ENCODE results near the gene RAD9A. TPM values are rescaled to one million over a fixed set of nuclear protein-coding genes. Genes with fewer than 3 reads are reported as not detected.

The RAD9A gene
- total RNA-seq, 2 experiments from 2014 or later = 29.7 to 30.6 TPM

GRCh38 chr11:67397986-67398660 lies 6.3 kb downstream of the RAD9A start:
- Mint-ChIP-seq H3K9me3 (no peaks in the 10 kb centered on the region), H3K27me3 (no peaks in the 10 kb centered on the region), H3K4me3 (no peak overlapping the region), H3K27ac (peak overlapping the region; percentile 66), H3K4me1 (ENCODE audit: low read depth) (peaks cover 44% of the 10 kb centered on the region), H3K36me3 (ENCODE audit: low read depth) (peaks cover 42% of the 10 kb centered on the region)
- DNase-seq (no peak), ATAC-seq (no peak)
- intact Hi-C loops (cut with micrococcal nuclease) = no loop called here
- CTCF ChIA-PET = no interaction called here
- POLR2A ChIA-PET = interaction anchor here (0.7 to 7.9 kb wide), 5 partner anchors 10 to 96 kb away, joined by 3 to 28 read pairs (median 3); partner anchors contain the start of gene PTPRCAP
- no peak for TF ChIP-seq CTCF (IDR thresholded peaks at IDR 0.05)

- peaks cover 40% of the 10 kb centered on the region for H3K36me3 Mint-ChIP-seq (ENCODE audit: low read depth)
- H3K4me1 Mint-ChIP-seq (ENCODE audit: low read depth) = peaks cover 41% of the 10 kb centered on the region
- H3K9me3 Mint-ChIP-seq = no peaks in the 10 kb centered on the region
- intact Hi-C loops (cut with micrococcal nuclease) = no loop called here
- CTCF ChIA-PET = interaction anchor here (2.7 kb wide), 1 partner anchor 7 kb away, joined by 18 read pairs; the partner anchor contains the start of gene RAD9A
- TF ChIP-seq CTCF (IDR thresholded peaks at IDR 0.05) = no peak
- H3K4me3 Mint-ChIP-seq = peak overlapping the region; percentile 36
- H3K27me3 Mint-ChIP-seq = no peaks in the 10 kb centered on the region
- POLR2A ChIA-PET = interaction anchor here (1.1 to 7.9 kb wide), 6 partner anchors 9 to 96 kb away, joined by 3 to 130 read pairs (median 10); partner anchors contain the start of gene PTPRCAP
- ATAC-seq = no peak
- H3K27ac Mint-ChIP-seq = peak overlapping the region; percentile 46
- DNase-seq = no peak
These were observed 7.1 kb downstream of the RAD9A start for GRCh38 chr11:67398661-67399563.

- ChIA-PET CTCF (interaction anchor here (0.7 to 2.8 kb wide), 10 partner anchors 9 to 247 kb away, joined by 3 to 18 read pairs (median 7); partner anchors contain the start of genes PITPNM1, POLD4, PTPRCAP and RAD9A), POLR2A (interaction anchor here (0.9 to 7.9 kb wide), 17 partner anchors 8 to 160 kb away, joined by 3 to 130 read pairs (median 6); partner anchors contain the start of genes AIP, PTPRCAP, RAD9A and TMEM134)
- intact Hi-C loops (cut with micrococcal nuclease) = loop anchor here (10.0 kb wide), 1 partner anchor 84 kb away; the partner anchor contains the start of gene AIP
- Mint-ChIP-seq H3K27me3 (no peaks in the 10 kb centered on the region), H3K36me3 (ENCODE audit: low read depth) (peaks cover 45% of the 10 kb centered on the region), H3K9me3 (no peaks in the 10 kb centered on the region), H3K4me3 (peak overlapping the region; percentile 86), H3K4me1 (ENCODE audit: low read depth) (peaks cover 40% of the 10 kb centered on the region), H3K27ac (peak overlapping the region; percentile 84)
- ATAC-seq (no peak), DNase-seq (peak; percentile 54)
- no peak for TF ChIP-seq CTCF (IDR thresholded peaks at IDR 0.05)
These were observed 8.6 kb downstream of the RAD9A start for GRCh38 chr11:67400251-67400941.

- peaks cover 50% of the 10 kb centered on the region for H3K36me3 Mint-ChIP-seq (ENCODE audit: low read depth)
- peak; percentile 45 for DNase-seq
- no peaks in the 10 kb centered on the region for H3K9me3 Mint-ChIP-seq
- H3K27ac Mint-ChIP-seq = peak overlapping the region; percentile 84
- peak; percentile 1 for ATAC-seq
- CTCF ChIA-PET = interaction anchor here (0.7 to 3.5 kb wide), 20 partner anchors 9 to 246 kb away, joined by 3 to 21 read pairs (median 6); partner anchors contain the start of genes PITPNM1, POLD4, PTPRCAP and RAD9A
- peaks cover 40% of the 10 kb centered on the region for H3K4me1 Mint-ChIP-seq (ENCODE audit: low read depth)
- no peaks in the 10 kb centered on the region for H3K27me3 Mint-ChIP-seq
- peak overlapping the region; percentile 86 for H3K4me3 Mint-ChIP-seq
- TF ChIP-seq CTCF (IDR thresholded peaks at IDR 0.05) = no peak
- intact Hi-C loops (cut with micrococcal nuclease) = loop anchor here (10.0 kb wide), 1 partner anchor 84 kb away; the partner anchor contains the start of gene AIP
- POLR2A ChIA-PET = interaction anchor here (0.7 to 7.9 kb wide), 20 partner anchors 7 to 179 kb away, joined by 3 to 130 read pairs (median 5); partner anchors contain the start of genes AIP, PITPNM1, PTPRCAP and RAD9A
These were observed 9.2 kb downstream of the RAD9A start for GRCh38 chr11:67400942-67401494.
